Measurements from ENCODE around the gene RAVER2. TPM values are rescaled to one million over a fixed set of nuclear protein-coding genes. Genes with fewer than 3 reads are reported as not detected.
A peak's percentile ranks its signal among the peaks of the same experiment; 100 is the strongest.

Gene RAVER2
- total and polyA plus RNA-seq, 10 of the 15 experiments (the other 5 are each of a cell fraction or from before 2014, with no cell fraction given): 0.09 to 0.59 (median 0.41) TPM; not detected in 2

DNA sequence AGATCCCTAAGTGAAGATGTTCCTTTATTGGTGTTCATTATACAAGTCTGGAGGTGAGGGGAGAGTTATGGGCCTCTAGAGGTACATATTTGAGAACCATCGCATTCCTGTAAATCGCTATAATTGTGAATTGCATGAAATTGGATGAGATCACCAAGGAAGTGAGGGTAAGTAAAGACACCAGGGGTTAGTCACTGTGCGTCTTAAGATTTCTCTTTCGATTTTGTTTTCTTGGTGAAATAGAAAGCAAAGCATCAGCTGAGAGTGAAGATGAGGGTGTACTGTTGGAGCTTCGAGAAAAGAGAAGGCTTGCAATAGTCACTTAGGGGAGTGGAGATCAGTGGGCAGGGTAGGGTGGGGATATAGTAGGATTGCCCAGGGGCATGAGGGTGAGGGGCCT, 82.1 kb downstream of the RAVER2 start:
- H3K4me1 ChIP-seq (ENCODE audit: control insufficient read depth, insufficient read depth, low read length): peaks cover 5% of the 10 kb centered on the region
- SMC1A ChIA-PET (ENCODE audit: uncharacterized antibody, unreplicated experiment): interaction anchor here (0.8 kb wide), 1 partner anchor 358 kb away, joined by 3 read pairs; no protein-coding TSS in a partner anchor
- POLR2A ChIA-PET: no interaction called here
- peak overlapping the region; percentile 81 for H2AFZ ChIP-seq (ENCODE audit: control insufficient read depth, low read depth, low read length)
- CTCF ChIA-PET: interaction anchor here (1.0 to 1.6 kb wide), 4 partner anchors 21 to 558 kb away, joined by 3 to 6 read pairs (median 4); no protein-coding TSS in a partner anchor
- no peaks in the 10 kb centered on the region for H3K36me3 ChIP-seq (ENCODE audit: control insufficient read depth in 2 of 2, insufficient read depth in 2 of 2, low read length in 1 of 2)
- H3K4me2 ChIP-seq (ENCODE audit: control insufficient read depth, insufficient read depth): peak overlapping the region; percentile 59
- intact Hi-C loops (cut with micrococcal nuclease; ENCODE audit: unreplicated experiment): no loop called here
- H3K27ac ChIP-seq (ENCODE audit: control insufficient read depth, insufficient read depth): peak overlapping the region; percentile 0; the same call in 1 of the 2 replicates
- no peaks in the 10 kb centered on the region for H3K9me3 ChIP-seq (replicated peaks; ENCODE audit: control insufficient read depth, insufficient read depth, low read length)
- H3K4me3 ChIP-seq: no peak overlapping the region
- ATAC-seq: peak; percentile 34; the same call in 2 of the 3 replicates
- TF ChIP-seq NRF1 (conservative IDR thresholded peaks at IDR 0.05; ENCODE audit: low read depth, low read length): no peak
- no peak for TF ChIP-seq KAT2A (conservative IDR thresholded peaks at IDR 0.05; ENCODE audit: control insufficient read depth, low read depth, low read length)
- TF ChIP-seq TCF12 (IDR thresholded peaks at IDR 0.05; ENCODE audit: low read depth, low read length): no peak
- no peak for TF ChIP-seq IKZF1 (conservative IDR thresholded peaks at IDR 0.05)
- no peak for TF ChIP-seq IKZF2 (IDR thresholded peaks at IDR 0.05)
- TF ChIP-seq, protein P1, sequence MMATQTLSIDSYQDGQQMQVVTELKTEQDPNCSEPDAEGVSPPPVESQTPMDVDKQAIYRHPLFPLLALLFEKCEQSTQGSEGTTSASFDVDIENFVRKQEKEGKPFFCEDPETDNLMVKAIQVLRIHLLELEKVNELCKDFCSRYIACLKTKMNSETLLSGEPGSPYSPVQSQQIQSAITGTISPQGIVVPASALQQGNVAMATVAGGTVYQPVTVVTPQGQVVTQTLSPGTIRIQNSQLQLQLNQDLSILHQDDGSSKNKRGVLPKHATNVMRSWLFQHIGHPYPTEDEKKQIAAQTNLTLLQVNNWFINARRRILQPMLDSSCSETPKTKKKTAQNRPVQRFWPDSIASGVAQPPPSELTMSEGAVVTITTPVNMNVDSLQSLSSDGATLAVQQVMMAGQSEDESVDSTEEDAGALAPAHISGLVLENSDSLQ (IDR thresholded peaks at IDR 0.05): no peak
- no peak for TF ChIP-seq BHLHE40 (IDR thresholded peaks at IDR 0.05; ENCODE audit: borderline replicate concordance in 1 of 2, low read depth in 2 of 2, low read length in 1 of 2)
- TF ChIP-seq, protein P2, sequence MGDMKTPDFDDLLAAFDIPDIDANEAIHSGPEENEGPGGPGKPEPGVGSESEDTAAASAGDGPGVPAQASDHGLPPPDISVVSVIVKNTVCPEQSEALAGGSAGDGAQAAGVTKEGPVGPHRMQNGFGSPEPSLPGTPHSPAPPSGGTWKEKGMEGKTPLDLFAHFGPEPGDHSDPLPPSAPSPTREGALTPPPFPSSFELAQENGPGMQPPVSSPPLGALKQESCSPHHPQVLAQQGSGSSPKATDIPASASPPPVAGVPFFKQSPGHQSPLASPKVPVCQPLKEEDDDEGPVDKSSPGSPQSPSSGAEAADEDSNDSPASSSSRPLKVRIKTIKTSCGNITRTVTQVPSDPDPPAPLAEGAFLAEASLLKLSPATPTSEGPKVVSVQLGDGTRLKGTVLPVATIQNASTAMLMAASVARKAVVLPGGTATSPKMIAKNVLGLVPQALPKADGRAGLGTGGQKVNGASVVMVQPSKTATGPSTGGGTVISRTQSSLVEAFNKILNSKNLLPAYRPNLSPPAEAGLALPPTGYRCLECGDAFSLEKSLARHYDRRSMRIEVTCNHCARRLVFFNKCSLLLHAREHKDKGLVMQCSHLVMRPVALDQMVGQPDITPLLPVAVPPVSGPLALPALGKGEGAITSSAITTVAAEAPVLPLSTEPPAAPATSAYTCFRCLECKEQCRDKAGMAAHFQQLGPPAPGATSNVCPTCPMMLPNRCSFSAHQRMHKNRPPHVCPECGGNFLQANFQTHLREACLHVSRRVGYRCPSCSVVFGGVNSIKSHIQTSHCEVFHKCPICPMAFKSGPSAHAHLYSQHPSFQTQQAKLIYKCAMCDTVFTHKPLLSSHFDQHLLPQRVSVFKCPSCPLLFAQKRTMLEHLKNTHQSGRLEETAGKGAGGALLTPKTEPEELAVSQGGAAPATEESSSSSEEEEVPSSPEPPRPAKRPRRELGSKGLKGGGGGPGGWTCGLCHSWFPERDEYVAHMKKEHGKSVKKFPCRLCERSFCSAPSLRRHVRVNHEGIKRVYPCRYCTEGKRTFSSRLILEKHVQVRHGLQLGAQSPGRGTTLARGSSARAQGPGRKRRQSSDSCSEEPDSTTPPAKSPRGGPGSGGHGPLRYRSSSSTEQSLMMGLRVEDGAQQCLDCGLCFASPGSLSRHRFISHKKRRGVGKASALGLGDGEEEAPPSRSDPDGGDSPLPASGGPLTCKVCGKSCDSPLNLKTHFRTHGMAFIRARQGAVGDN (IDR thresholded peaks at IDR 0.05): no peak
- no peak for TF ChIP-seq SUZ12 (IDR thresholded peaks at IDR 0.05; ENCODE audit: unreplicated experiment)
- TF ChIP-seq, protein P3, sequence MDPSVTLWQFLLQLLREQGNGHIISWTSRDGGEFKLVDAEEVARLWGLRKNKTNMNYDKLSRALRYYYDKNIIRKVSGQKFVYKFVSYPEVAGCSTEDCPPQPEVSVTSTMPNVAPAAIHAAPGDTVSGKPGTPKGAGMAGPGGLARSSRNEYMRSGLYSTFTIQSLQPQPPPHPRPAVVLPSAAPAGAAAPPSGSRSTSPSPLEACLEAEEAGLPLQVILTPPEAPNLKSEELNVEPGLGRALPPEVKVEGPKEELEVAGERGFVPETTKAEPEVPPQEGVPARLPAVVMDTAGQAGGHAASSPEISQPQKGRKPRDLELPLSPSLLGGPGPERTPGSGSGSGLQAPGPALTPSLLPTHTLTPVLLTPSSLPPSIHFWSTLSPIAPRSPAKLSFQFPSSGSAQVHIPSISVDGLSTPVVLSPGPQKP (IDR thresholded peaks at IDR 0.05; ENCODE audit: low read depth, low read length): no peak
- no peak for TF ChIP-seq NBN (IDR thresholded peaks at IDR 0.05)
- no peak for TF ChIP-seq MTA2 (IDR thresholded peaks at IDR 0.05; ENCODE audit: low read depth)
- TF ChIP-seq, protein P4, sequence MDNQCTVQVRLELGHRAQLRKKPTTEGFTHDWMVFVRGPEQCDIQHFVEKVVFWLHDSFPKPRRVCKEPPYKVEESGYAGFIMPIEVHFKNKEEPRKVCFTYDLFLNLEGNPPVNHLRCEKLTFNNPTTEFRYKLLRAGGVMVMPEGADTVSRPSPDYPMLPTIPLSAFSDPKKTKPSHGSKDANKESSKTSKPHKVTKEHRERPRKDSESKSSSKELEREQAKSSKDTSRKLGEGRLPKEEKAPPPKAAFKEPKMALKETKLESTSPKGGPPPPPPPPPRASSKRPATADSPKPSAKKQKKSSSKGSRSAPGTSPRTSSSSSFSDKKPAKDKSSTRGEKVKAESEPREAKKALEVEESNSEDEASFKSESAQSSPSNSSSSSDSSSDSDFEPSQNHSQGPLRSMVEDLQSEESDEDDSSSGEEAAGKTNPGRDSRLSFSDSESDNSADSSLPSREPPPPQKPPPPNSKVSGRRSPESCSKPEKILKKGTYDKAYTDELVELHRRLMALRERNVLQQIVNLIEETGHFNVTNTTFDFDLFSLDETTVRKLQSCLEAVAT (IDR thresholded peaks at IDR 0.05): no peak
- no peak for TF ChIP-seq ZNF24 (IDR thresholded peaks at IDR 0.05)
- no peak for TF ChIP-seq SREBF2 (IDR thresholded peaks at IDR 0.05; ENCODE audit: low read length)
- 76% methylated on average over 5 of the region's 5 CpGs for WGBS (ENCODE audit: insufficient coverage, insufficient replicate concordance, low lambda C conversion rate, missing lambda C conversion rate)
- RAD21 ChIA-PET (ENCODE audit: unreplicated experiment): interaction anchor here (1.0 to 1.3 kb wide), 2 partner anchors 19 to 559 kb away, joined by 3 to 4 read pairs; no protein-coding TSS in a partner anchor
- DNase-seq (ENCODE audit: low read depth, low spot score): no peak
- in situ Hi-C loops (cut with MboI): no loop called here
- FAIRE-seq: no peak
- no peaks in the 10 kb centered on the region for H3K27me3 ChIP-seq (replicated peaks in 1 of 2; ENCODE audit: control insufficient read depth in 2 of 2, insufficient read depth in 2 of 2, low read length in 1 of 2)
- no peaks in the 10 kb centered on the region for H3K79me2 ChIP-seq (ENCODE audit: control insufficient read depth, insufficient read depth, low read length)
- no TSS peak for BruUV-seq (replicated peaks)
- H3K9ac ChIP-seq (ENCODE audit: control insufficient read depth, insufficient read depth, low read length): no peak overlapping the region
- H4K20me1 ChIP-seq (ENCODE audit: control insufficient read depth, insufficient read depth): no peaks in the 10 kb centered on the region

All from GM12878 (cell line).